Fibroblast of lung (primary cell): Measurements from ENCODE around the gene PID1.

Experiments used
- CTCF ChIP-seq, 2 donors: IDR thresholded peaks in 1 of 2; conservative IDR thresholded peaks in 1 of 2; 1 replicate in 1 of 2; 2 replicates in 1 of 2; pipeline ENCODE4 v1.5.1; 2011 to 2012; ENCODE audit warnings: low read length in 2 of 2, control low read depth in 1 of 2, inconsistent platforms in 1 of 2, low read depth in 1 of 2, mild to moderate bottlenecking in 1 of 2
- EZH2 ChIP-seq: IDR thresholded peaks from 2 replicates; pipeline ENCODE4 v1.5.1; 2012; ENCODE audit warnings: low read length, control low read depth, mild to moderate bottlenecking; ENCODE audit errors: missing control alignments

- TF ChIP-seq CTCF (conservative IDR thresholded peaks at IDR 0.05 in 1 of 2, IDR thresholded peaks at IDR 0.05 in 1 of 2; ENCODE audit: low read depth in 1 of 2, low read length in 2 of 2): no peak
- TF ChIP-seq EZH2: no peak
These were observed 40.2 kb downstream of the PID1 start for GRCh38 chr2:229230911-229231310.
